ENCODE results near the gene ZC2HC1B. TPM values are rescaled to one million over a fixed set of nuclear protein-coding genes. Genes with fewer than 3 reads are reported as not detected.
"Not testable (repeated sequence)": the region's sequence is repeated elsewhere in the genome, so short reads cannot be mapped to it uniquely, and the experiment has no call there.

Gene ZC2HC1B
- total and polyA plus RNA-seq, 4 experiments from 2014 or later, result not detected

DNA sequence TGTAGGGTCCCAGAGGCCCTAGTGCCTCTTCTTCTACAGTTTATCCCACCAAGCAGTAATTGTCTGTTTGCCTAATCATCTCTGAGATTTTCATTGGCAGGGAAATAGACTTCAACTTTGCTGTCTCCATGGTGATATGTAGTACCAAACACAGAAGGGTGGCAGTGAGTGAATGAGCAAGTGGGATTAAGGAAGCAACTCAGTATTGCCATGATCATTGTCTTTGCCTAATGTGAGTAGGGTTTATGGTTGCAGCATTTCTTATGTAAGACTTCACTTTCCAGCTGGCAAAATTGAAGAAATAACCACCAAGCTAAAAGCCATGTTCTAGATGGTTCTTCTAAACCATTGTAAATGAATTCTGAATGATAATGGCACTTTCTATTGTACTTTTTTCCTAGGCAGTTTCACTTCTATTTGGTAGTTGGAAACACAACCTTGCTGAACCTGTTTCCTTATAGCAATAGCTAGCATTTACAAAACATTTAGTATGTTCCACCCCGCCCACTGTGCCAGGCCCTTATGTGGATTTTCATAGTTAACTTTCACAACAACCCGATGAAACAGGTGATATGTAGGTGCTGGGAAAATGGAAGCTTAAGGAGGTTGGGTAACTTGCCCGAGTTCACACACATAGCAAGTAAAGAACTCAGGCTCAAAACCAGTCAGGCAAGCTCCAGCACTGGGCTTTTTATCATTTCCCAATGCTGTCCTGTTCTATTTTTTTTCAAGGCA lies 32.0 kb downstream of the ZC2HC1B start:
- Histone ChIP-seq H3K27ac (ENCODE audit: low read depth, low read length) (no peak overlapping the region), H3K27me3 (ENCODE audit: insufficient read depth, low read length) (no peaks in the 10 kb centered on the region), H3K36me3 (ENCODE audit: insufficient read depth, low read length) (no peaks in the 10 kb centered on the region), H3K4me1 (ENCODE audit: insufficient read depth, low read length) (no peaks in the 10 kb centered on the region), H3K4me3 (ENCODE audit: low read length in 2 of 2) (no peak overlapping the region), H3K9me3 (ENCODE audit: control insufficient read depth in 1 of 2, low read length in 2 of 2) (no peaks in the 10 kb centered on the region)
- Mint-ChIP-seq H3K9me3 (no peaks in the 10 kb centered on the region), H3K27ac (no peak overlapping the region), H3K36me3 (peaks cover 0 to 4% of the 10 kb centered on the region in 2 donors), H3K27me3 (no peaks in the 10 kb centered on the region), H3K4me3 (no peak overlapping the region), H3K4me1 (peaks cover 0 to 2% (median 0%) of the 10 kb centered on the region in 4 donors)
- ChIA-PET POLR2A (ENCODE audit: partially characterized antibody) (no interaction called here), CTCF (ENCODE audit: partially characterized antibody) (interaction anchor here (1.3 kb wide), 1 partner anchor 11 kb away, joined by 3 read pairs; no protein-coding TSS in a partner anchor)
- intact Hi-C loops (cut with micrococcal nuclease), result no loop called here
- DNase-seq, result no peak

DNA sequence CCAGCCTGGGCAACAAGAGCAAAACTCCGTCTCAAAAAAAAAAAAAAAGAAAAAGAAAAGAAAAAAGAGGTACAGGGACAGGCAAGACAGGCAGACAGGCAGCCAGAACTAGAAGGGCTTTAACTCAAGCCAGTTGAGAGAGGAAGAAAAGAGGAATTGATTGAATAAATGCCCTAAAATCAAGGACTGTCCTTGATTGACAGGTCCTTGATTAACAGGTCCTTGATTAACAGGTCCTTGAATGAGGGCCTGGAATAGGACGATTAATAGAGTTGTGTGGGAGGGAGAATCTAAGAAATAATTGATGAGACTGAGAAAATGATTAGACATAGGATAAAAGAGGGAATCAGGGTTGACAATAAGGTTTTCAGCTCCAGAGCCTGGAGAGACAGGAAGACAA lies 36.1 kb downstream of the ZC2HC1B start:
- no peaks in the 10 kb centered on the region for H3K27me3 ChIP-seq (ENCODE audit: insufficient read depth, low read length)
- ChIA-PET CTCF (ENCODE audit: partially characterized antibody) (no interaction called here), POLR2A (ENCODE audit: partially characterized antibody) (no interaction called here)
- Mint-ChIP-seq H3K27ac (no peak overlapping the region), H3K9me3 (no peaks in the 10 kb centered on the region), H3K27me3 (no peaks in the 10 kb centered on the region), H3K36me3 (peaks cover 0 to 4% of the 10 kb centered on the region in 2 donors), H3K4me1 (peaks cover 0 to 2% (median 0%) of the 10 kb centered on the region in 4 donors), H3K4me3 (no peak overlapping the region)
- H3K27ac ChIP-seq (ENCODE audit: low read depth, low read length), result no peak overlapping the region
- H3K4me1 ChIP-seq (ENCODE audit: insufficient read depth, low read length), result no peaks in the 10 kb centered on the region
- intact Hi-C loops (cut with micrococcal nuclease), result no loop called here
- no peak for DNase-seq
- H3K9me3 ChIP-seq (ENCODE audit: control insufficient read depth in 1 of 2, low read length in 2 of 2), result no peaks in the 10 kb centered on the region
- H3K36me3 ChIP-seq (ENCODE audit: insufficient read depth, low read length), result no peaks in the 10 kb centered on the region
- no peak overlapping the region for H3K4me3 ChIP-seq (ENCODE audit: low read length in 2 of 2)

DNA sequence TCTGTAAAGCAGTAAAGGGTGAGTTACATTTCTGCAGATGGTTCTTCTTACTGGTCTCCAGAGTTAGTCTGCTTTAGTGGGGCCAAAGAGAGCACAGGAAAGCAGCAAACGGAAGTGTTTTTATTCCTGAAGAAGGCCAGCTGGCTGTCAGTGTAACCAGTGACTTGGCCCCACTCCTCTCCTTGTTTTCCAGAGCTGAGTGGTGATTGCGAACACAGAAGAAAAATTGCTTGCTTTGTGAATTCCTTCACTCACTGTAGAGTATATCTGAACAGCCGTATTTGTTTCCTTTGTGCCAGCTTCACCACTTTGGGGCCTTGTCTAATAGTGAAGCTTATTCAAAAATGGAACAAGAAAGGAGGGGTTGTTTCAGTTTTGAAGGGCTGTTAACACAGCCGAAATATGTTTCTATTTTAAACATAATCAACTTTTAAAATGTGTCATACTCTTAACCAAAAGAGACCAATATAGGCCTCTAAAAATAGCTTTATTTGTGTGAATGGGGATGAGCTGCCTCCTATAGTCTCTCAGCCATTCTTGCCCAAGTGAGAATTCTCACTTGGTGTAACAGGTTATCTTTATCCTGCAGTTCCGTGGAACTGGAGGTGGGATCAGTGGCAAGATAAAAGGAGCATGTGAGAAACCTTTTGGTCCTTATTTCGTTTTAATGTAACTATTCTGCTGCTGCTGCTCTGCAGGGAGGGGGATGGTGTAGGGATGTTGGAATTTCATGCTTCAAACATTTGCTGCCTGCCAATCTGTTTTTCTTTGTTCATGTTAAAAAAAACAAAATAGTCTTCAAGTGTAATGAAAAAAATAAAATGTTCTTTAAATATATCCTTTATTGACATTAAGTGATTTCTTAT lies 37.8 kb downstream of the ZC2HC1B start:
- Histone ChIP-seq H3K9me3 (ENCODE audit: control insufficient read depth in 1 of 2, low read length in 2 of 2) (no peaks in the 10 kb centered on the region), H3K4me3 (ENCODE audit: low read length in 2 of 2) (no peak overlapping the region), H3K36me3 (ENCODE audit: insufficient read depth, low read length) (no peaks in the 10 kb centered on the region), H3K27me3 (ENCODE audit: insufficient read depth, low read length) (no peaks in the 10 kb centered on the region), H3K27ac (ENCODE audit: low read depth, low read length) (no peak overlapping the region), H3K4me1 (ENCODE audit: insufficient read depth, low read length) (no peaks in the 10 kb centered on the region)
- Mint-ChIP-seq H3K4me3 (no peak overlapping the region), H3K36me3 (peaks cover 0 to 4% of the 10 kb centered on the region in 2 donors), H3K9me3 (peaks cover 0 to 2% (median 0%) of the 10 kb centered on the region in 8 donors), H3K4me1 (peaks cover 0 to 2% (median 0%) of the 10 kb centered on the region in 4 donors), H3K27ac (no peak overlapping the region), H3K27me3 (no peaks in the 10 kb centered on the region)
- no peak for DNase-seq
- CTCF ChIA-PET (ENCODE audit: partially characterized antibody), result no interaction called here
- POLR2A ChIA-PET (ENCODE audit: partially characterized antibody), result no interaction called here
- intact Hi-C loops (cut with micrococcal nuclease), result no loop called here

DNA sequence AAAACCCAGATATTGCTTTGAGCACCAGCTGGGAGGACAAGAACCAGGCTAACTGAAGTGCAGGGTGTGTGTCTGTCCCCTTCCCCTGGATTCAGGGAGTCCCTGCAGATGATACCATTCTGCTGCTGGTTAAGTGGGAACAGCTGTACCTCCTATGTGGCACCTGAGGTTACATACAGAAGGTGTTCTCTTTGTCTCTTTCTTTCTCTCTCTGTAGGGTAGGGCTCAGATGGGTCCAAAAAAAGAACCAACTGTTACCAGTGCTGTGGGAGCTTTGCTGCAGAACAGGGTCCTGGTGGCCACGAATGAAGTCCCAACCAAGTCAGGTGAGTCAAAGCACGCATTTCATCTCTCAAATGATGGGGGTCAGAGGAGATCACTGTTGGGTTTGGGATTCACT lies 38.6 kb downstream of the ZC2HC1B start:
- no peaks in the 10 kb centered on the region for H3K27me3 ChIP-seq (ENCODE audit: insufficient read depth, low read length)
- H3K36me3 ChIP-seq (ENCODE audit: insufficient read depth, low read length), result no peaks in the 10 kb centered on the region
- H3K27me3 Mint-ChIP-seq, result no peaks in the 10 kb centered on the region
- H3K4me1 ChIP-seq (ENCODE audit: insufficient read depth, low read length), result no peaks in the 10 kb centered on the region
- H3K4me3 ChIP-seq (ENCODE audit: low read length in 2 of 2), result no peak overlapping the region
- H3K27ac ChIP-seq (ENCODE audit: low read depth, low read length), result no peak overlapping the region
- POLR2A ChIA-PET (ENCODE audit: partially characterized antibody), result no interaction called here
- DNase-seq, result no peak
- no peak overlapping the region for H3K27ac Mint-ChIP-seq
- peaks cover 0 to 2% (median 0%) of the 10 kb centered on the region in 4 donors for H3K4me1 Mint-ChIP-seq
- no peaks in the 10 kb centered on the region for H3K9me3 ChIP-seq (ENCODE audit: control insufficient read depth in 1 of 2, low read length in 2 of 2)
- CTCF ChIA-PET (ENCODE audit: partially characterized antibody), result no interaction called here
- no peak overlapping the region for H3K4me3 Mint-ChIP-seq
- H3K36me3 Mint-ChIP-seq, result peaks cover 0 to 4% of the 10 kb centered on the region in 2 donors
- H3K9me3 Mint-ChIP-seq, result peaks cover 0 to 2% (median 0%) of the 10 kb centered on the region in 8 donors
- intact Hi-C loops (cut with micrococcal nuclease), result no loop called here

DNA sequence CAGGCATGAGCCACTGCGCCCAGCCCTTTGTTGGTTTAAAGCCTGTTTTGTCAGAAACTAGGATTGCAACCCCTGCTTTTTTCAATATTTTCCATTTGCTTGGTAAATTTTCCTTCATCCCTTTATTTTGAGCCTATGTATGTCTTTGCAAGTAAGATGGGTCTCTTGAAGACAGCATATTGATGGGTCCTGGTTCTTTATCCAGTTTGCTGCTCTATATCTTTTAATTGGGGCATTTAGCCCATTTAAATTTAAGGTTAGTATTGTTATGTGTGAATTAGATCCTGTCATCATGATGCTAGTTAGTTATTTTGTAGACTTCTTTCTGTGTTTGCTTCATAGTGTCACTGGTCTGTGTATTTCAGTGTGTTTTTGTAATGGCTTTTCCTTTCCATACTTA lies 46.8 kb downstream of the ZC2HC1B start:
- peaks cover 16 to 41% of the 10 kb centered on the region in 2 donors for H3K36me3 Mint-ChIP-seq
- no peaks in the 10 kb centered on the region for H3K4me1 Mint-ChIP-seq
- ChIA-PET CTCF (ENCODE audit: partially characterized antibody) (interaction anchor here (1.7 kb wide), 1 partner anchor 29 kb away, joined by 4 read pairs; no protein-coding TSS in a partner anchor), POLR2A (ENCODE audit: partially characterized antibody) (no interaction called here)
- peaks cover 0 to 48% (median 31%) of the 10 kb centered on the region in 8 donors for H3K9me3 Mint-ChIP-seq
- no peaks in the 10 kb centered on the region for H3K27me3 ChIP-seq (ENCODE audit: insufficient read depth, low read length)
- no peaks in the 10 kb centered on the region for H3K36me3 ChIP-seq (ENCODE audit: insufficient read depth, low read length)
- intact Hi-C loops (cut with micrococcal nuclease), result no loop called here
- no peaks in the 10 kb centered on the region for H3K4me1 ChIP-seq (ENCODE audit: insufficient read depth, low read length)
- H3K27me3 Mint-ChIP-seq, result peaks cover 2 to 4% of the 10 kb centered on the region in 2 donors
- H3K27ac Mint-ChIP-seq, result no peak overlapping the region
- no peak overlapping the region for H3K27ac ChIP-seq (ENCODE audit: low read depth, low read length)
- DNase-seq, result no peak
- H3K9me3 ChIP-seq (ENCODE audit: control insufficient read depth in 1 of 2, low read length in 2 of 2), result peaks cover 0 to 3% of the 10 kb centered on the region in 2 donors
- H3K4me3 Mint-ChIP-seq, result no peak overlapping the region
- no peak overlapping the region for H3K4me3 ChIP-seq (ENCODE audit: low read length in 2 of 2)

DNA sequence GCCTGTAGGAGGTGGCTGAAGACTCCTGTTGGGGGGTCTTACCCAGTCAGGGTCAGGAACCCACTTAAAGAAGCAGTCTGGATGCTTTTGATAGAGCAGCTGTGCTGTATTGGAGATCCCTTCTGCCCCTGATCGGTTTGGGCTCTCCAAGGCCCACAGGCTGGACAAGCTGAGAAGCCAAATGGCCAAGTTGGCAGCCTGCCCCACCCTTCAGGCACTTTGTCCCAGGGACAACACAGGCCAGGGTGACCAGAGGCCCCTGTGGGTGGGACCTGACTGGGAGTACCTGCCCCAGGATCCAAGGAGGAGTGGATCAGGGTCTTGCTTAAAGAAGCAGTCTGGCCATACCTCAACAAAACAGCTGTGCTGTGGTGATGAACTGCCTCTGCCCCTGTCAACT lies 48.4 kb downstream of the ZC2HC1B start:
- no peak for DNase-seq
- Histone ChIP-seq H3K36me3 (ENCODE audit: insufficient read depth, low read length) (no peaks in the 10 kb centered on the region), H3K27ac (ENCODE audit: low read depth, low read length) (no peak overlapping the region), H3K27me3 (ENCODE audit: insufficient read depth, low read length) (no peaks in the 10 kb centered on the region), H3K4me3 (ENCODE audit: low read length in 2 of 2) (no peak overlapping the region), H3K9me3 (ENCODE audit: control insufficient read depth in 1 of 2, low read length in 2 of 2) (peaks cover under 1 to 3% of the 10 kb centered on the region in 2 donors), H3K4me1 (ENCODE audit: insufficient read depth, low read length) (no peaks in the 10 kb centered on the region)
- H3K9me3 Mint-ChIP-seq, result peaks cover 2 to 58% (median 36%) of the 10 kb centered on the region in 8 donors
- POLR2A ChIA-PET (ENCODE audit: partially characterized antibody), result no interaction called here
- intact Hi-C loops (cut with micrococcal nuclease), result no loop called here
- peaks cover 16 to 47% of the 10 kb centered on the region in 2 donors for H3K36me3 Mint-ChIP-seq
- no peaks in the 10 kb centered on the region for H3K4me1 Mint-ChIP-seq
- CTCF ChIA-PET (ENCODE audit: partially characterized antibody), result no interaction called here
- no peak overlapping the region for H3K27ac Mint-ChIP-seq
- peaks cover 2 to 4% of the 10 kb centered on the region in 2 donors for H3K27me3 Mint-ChIP-seq
- no peak overlapping the region for H3K4me3 Mint-ChIP-seq

DNA sequence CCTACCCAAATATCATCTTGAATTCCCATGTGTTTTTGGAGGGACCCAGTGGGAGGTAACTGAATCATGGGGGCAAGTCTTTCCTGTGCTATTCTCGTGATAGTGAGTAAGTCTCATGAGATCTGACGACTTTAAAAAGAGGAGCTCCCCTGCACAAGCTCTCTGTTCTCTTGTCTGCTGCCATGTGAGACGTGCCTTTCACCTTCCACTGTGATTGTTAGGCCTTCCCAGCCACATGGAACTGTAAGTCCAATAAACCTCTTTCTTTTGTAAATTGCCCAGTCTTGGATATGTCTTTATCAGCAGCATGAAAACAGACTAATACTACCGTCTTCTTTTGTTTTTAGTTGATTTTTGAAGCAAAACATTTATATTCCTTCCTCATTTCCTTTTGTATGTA lies 52.8 kb downstream of the ZC2HC1B start:
- intact Hi-C loops (cut with micrococcal nuclease); H3K4me1 ChIP-seq (ENCODE audit: insufficient read depth, low read length); H3K27me3 Mint-ChIP-seq; H3K27me3 ChIP-seq (ENCODE audit: insufficient read depth, low read length); H3K4me3 ChIP-seq (ENCODE audit: low read length in 2 of 2); H3K4me3 Mint-ChIP-seq; H3K27ac Mint-ChIP-seq; POLR2A ChIA-PET (ENCODE audit: partially characterized antibody); H3K27ac ChIP-seq (ENCODE audit: low read depth, low read length); H3K9me3 ChIP-seq (ENCODE audit: control insufficient read depth in 1 of 2, low read length in 2 of 2); H3K36me3 ChIP-seq (ENCODE audit: insufficient read depth, low read length); DNase-seq; H3K4me1 Mint-ChIP-seq: not testable (repeated sequence)
- H3K36me3 Mint-ChIP-seq, result peaks cover 16 to 32% of the 10 kb centered on the region in 2 donors
- CTCF ChIA-PET (ENCODE audit: partially characterized antibody), result interaction anchor here (1.3 kb wide), 1 partner anchor 23 kb away, joined by 3 read pairs; no protein-coding TSS in a partner anchor
- H3K9me3 Mint-ChIP-seq, result peaks cover 5 to 55% (median 37%) of the 10 kb centered on the region in 8 donors
